Activated naive CD8-positive, alpha-beta T cell treated with anti-CD3 and anti-CD28 coated beads, Interleukin-2, amount 50 U/mL, for 24 hours (primary cell): ENCODE measurements around the gene GCLM.

Experiments
- ATAC-seq: fragments of 150-1000 bp; cut with Tn5 transposase; one replicate; pipeline ENCODE4 v1.10.0; 2021
- DNase-seq: peaks from one replicate; pipeline ENCODE4 v3.0.0; 2021
- H3K27ac Mint-ChIP-seq: one replicate; pipeline ENCODE4 v1.8.0; 2021; ENCODE audit warnings: mild to moderate bottlenecking, mixed read lengths
- H3K27me3 Mint-ChIP-seq: one replicate; pipeline ENCODE4 v1.8.0; 2021; ENCODE audit warnings: mixed read lengths
- H3K36me3 Mint-ChIP-seq: one replicate; pipeline ENCODE4 v1.8.0; 2021; ENCODE audit warnings: low read depth, mixed read lengths
- H3K4me1 Mint-ChIP-seq: one replicate; pipeline ENCODE4 v1.8.0; 2021; ENCODE audit warnings: mixed read lengths
- H3K4me3 Mint-ChIP-seq: one replicate; pipeline ENCODE4 v1.8.0; 2021; ENCODE audit warnings: mild to moderate bottlenecking, moderate library complexity, mixed read lengths
- H3K9me3 Mint-ChIP-seq: one replicate; pipeline ENCODE4 v1.8.0; 2021; ENCODE audit warnings: mixed read lengths

GCLM gene

GRCh38 chr1:93846992-93847810 lies 62.0 kb downstream of the GCLM start:
- no peaks in the 10 kb centered on the region for H3K9me3 Mint-ChIP-seq
- peaks cover 37% of the 10 kb centered on the region for H3K4me1 Mint-ChIP-seq
- ATAC-seq (peak; percentile 77), DNase-seq (peak; percentile 87)
- peaks cover 4% of the 10 kb centered on the region for H3K27me3 Mint-ChIP-seq
- no peaks in the 10 kb centered on the region for H3K36me3 Mint-ChIP-seq
- peak overlapping the region; percentile 85 for H3K4me3 Mint-ChIP-seq
- H3K27ac Mint-ChIP-seq, result peak overlapping the region; percentile 92

- ATAC-seq (peak; percentile 47), DNase-seq (peak; percentile 82)
- Mint-ChIP-seq H3K27me3 (peaks cover 4% of the 10 kb centered on the region), H3K9me3 (no peaks in the 10 kb centered on the region), H3K4me1 (peaks cover 37% of the 10 kb centered on the region), H3K36me3 (no peaks in the 10 kb centered on the region), H3K4me3 (peak overlapping the region; percentile 85), H3K27ac (peak overlapping the region; percentile 87)
Observed at GRCh38 chr1:93846206-93846991, 62.8 kb downstream of the GCLM start.

GRCh38 chr1:93845538-93846205 lies 63.6 kb downstream of the GCLM start:
- DNase-seq (no peak), ATAC-seq (peak; percentile 57)
- peak overlapping the region; percentile 85 for H3K4me3 Mint-ChIP-seq
- no peaks in the 10 kb centered on the region for H3K36me3 Mint-ChIP-seq
- peaks cover 37% of the 10 kb centered on the region for H3K4me1 Mint-ChIP-seq
- H3K9me3 Mint-ChIP-seq, result no peaks in the 10 kb centered on the region
- H3K27me3 Mint-ChIP-seq, result peaks cover 4% of the 10 kb centered on the region
- H3K27ac Mint-ChIP-seq, result peak overlapping the region; percentile 87

GRCh38 chr1:93844262-93845045 lies 64.8 kb downstream of the GCLM start:
- H3K4me1 Mint-ChIP-seq, result peaks cover 33% of the 10 kb centered on the region
- no peaks in the 10 kb centered on the region for H3K36me3 Mint-ChIP-seq
- H3K4me3 Mint-ChIP-seq, result no peak overlapping the region
- no peaks in the 10 kb centered on the region for H3K9me3 Mint-ChIP-seq
- H3K27me3 Mint-ChIP-seq, result peaks cover 4% of the 10 kb centered on the region
- DNase-seq, result peak; percentile 12
- H3K27ac Mint-ChIP-seq, result no peak overlapping the region
- ATAC-seq, result no peak

GRCh38 chr1:93842750-93843500 lies 66.3 kb downstream of the GCLM start:
- no peaks in the 10 kb centered on the region for H3K36me3 Mint-ChIP-seq
- no peaks in the 10 kb centered on the region for H3K9me3 Mint-ChIP-seq
- H3K27me3 Mint-ChIP-seq, result peaks cover 4% of the 10 kb centered on the region
- H3K4me3 Mint-ChIP-seq, result no peak overlapping the region
- H3K4me1 Mint-ChIP-seq, result peaks cover 28% of the 10 kb centered on the region
- no peak overlapping the region for H3K27ac Mint-ChIP-seq
- ATAC-seq (no peak), DNase-seq (no peak)

- H3K27ac Mint-ChIP-seq, result no peak overlapping the region
Observed at GRCh38 chr1:93841771-93842170, 67.5 kb downstream of the GCLM start.

GRCh38 chr1:93840956-93841482 lies 68.2 kb downstream of the GCLM start:
- ATAC-seq, result no peak
- H3K4me3 Mint-ChIP-seq, result no peak overlapping the region
- no peaks in the 10 kb centered on the region for H3K36me3 Mint-ChIP-seq
- no peak for DNase-seq
- H3K9me3 Mint-ChIP-seq, result no peaks in the 10 kb centered on the region
- H3K27ac Mint-ChIP-seq, result no peak overlapping the region
- peaks cover 20% of the 10 kb centered on the region for H3K4me1 Mint-ChIP-seq
- no peaks in the 10 kb centered on the region for H3K27me3 Mint-ChIP-seq

More at GRCh38 chr1:93841771-93842170, 67.5 kb downstream of the GCLM start:
- H3K36me3 Mint-ChIP-seq, result no peaks in the 10 kb centered on the region
- DNase-seq (no peak), ATAC-seq (no peak)
- H3K4me3 Mint-ChIP-seq, result no peak overlapping the region
- peaks cover 21% of the 10 kb centered on the region for H3K4me1 Mint-ChIP-seq
- no peaks in the 10 kb centered on the region for H3K27me3 Mint-ChIP-seq
- H3K9me3 Mint-ChIP-seq, result no peaks in the 10 kb centered on the region

GRCh38 chr1:93839753-93840152 lies 69.5 kb downstream of the GCLM start:
- no peak for ATAC-seq
- H3K27ac Mint-ChIP-seq, result no peak overlapping the region

GRCh38 chr1:93839307-93839706 lies 69.9 kb downstream of the GCLM start:
- H3K27ac Mint-ChIP-seq, result no peak overlapping the region
- no peak overlapping the region for H3K4me3 Mint-ChIP-seq
- peaks cover 7% of the 10 kb centered on the region for H3K9me3 Mint-ChIP-seq
- no peaks in the 10 kb centered on the region for H3K36me3 Mint-ChIP-seq
- ATAC-seq (no peak), DNase-seq (no peak)
- H3K27me3 Mint-ChIP-seq, result no peaks in the 10 kb centered on the region
- peaks cover 4% of the 10 kb centered on the region for H3K4me1 Mint-ChIP-seq

More at GRCh38 chr1:93839753-93840152, 69.5 kb downstream of the GCLM start:
- H3K4me3 Mint-ChIP-seq, result no peak overlapping the region
- H3K4me1 Mint-ChIP-seq, result peaks cover 8% of the 10 kb centered on the region
- H3K27me3 Mint-ChIP-seq, result no peaks in the 10 kb centered on the region
- H3K36me3 Mint-ChIP-seq, result no peaks in the 10 kb centered on the region
- no peak for DNase-seq
- peaks cover 2% of the 10 kb centered on the region for H3K9me3 Mint-ChIP-seq

- H3K4me3 Mint-ChIP-seq, result no peak overlapping the region
- ATAC-seq (no peak), DNase-seq (no peak)
- peaks cover 11% of the 10 kb centered on the region for H3K9me3 Mint-ChIP-seq
- H3K36me3 Mint-ChIP-seq, result no peaks in the 10 kb centered on the region
- no peaks in the 10 kb centered on the region for H3K27me3 Mint-ChIP-seq
- H3K4me1 Mint-ChIP-seq, result no peaks in the 10 kb centered on the region
- no peak overlapping the region for H3K27ac Mint-ChIP-seq
Observed at GRCh38 chr1:93837961-93838360, 71.3 kb downstream of the GCLM start.
